Stromal cell of bone marrow (primary cell): ENCODE data around the gene MUL1.
"Not testable (repeated sequence)": the region's sequence is repeated elsewhere in the genome, so short reads cannot be mapped to it uniquely, and the experiment has no call there.

Source experiments
- DNase-seq: peaks from one replicate; pipeline ENCODE4 v3.0.0-alpha.2; 2012; ENCODE audit warnings: low read depth

MUL1 gene, protein sequence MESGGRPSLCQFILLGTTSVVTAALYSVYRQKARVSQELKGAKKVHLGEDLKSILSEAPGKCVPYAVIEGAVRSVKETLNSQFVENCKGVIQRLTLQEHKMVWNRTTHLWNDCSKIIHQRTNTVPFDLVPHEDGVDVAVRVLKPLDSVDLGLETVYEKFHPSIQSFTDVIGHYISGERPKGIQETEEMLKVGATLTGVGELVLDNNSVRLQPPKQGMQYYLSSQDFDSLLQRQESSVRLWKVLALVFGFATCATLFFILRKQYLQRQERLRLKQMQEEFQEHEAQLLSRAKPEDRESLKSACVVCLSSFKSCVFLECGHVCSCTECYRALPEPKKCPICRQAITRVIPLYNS

DNA sequence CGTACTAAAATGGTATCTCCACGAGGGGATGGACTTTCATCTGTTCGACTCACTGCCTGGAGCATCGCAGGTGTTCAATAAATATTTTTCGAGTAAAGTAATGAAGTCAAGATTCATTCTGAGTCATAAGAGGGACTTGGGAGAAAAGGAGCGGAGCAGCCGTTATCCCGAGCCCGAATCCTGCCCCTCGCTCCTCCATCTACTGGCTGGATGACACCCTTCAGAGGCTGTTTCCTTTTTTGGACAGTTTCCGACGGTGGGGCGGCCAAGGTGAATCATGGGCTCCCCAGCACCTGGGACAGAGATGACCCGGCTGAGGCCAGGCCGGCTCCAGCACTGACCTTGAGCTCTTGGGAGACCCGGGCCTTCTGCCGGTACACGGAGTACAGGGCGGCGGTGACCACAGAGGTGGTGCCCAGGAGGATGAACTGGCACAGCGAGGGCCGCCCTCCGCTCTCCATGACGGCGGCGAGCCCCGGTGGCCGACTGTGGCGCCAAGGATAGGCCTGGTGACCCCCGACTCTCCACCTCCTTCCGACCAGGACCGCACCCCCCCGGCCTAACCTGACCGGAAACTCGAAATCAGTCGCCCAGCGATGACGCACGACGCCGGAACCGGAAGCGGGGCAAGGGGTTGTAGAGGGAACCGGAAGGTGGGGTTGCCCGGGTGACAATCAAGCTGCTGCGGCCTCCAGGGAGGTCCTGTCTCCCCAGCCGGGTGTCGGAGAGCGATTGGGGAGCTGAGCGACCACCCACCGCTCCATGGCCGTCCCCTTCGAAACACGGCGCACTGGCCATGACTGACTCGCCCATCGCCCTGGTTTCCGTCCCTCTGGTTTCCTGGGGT, at the start of gene MUL1:
Gene MUL1 (minus strand): TSS at position 588 of the 847 bp plus-strand sequence. CDS start 127 bp downstream, at position 461.
- peak; percentile 88 for DNase-seq

DNA sequence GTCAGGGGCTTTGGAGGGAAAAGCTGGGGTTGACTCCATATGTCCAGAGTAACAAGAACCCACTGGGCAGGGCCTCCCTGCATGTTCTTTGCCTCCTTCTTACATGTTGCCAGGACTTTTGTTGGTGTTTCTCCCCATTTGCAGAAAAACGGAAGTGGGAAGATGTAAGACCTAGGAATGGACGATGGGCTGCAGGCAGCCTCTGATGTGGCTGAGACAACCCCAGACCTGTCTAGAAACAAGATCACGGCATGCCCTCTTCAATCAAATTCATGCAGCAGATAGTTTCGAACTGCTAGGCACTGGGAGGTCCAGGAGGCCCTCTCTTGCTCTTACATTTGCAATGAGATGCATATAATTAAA, 47.8 kb upstream of the MUL1 start:
- no peak for DNase-seq

DNA sequence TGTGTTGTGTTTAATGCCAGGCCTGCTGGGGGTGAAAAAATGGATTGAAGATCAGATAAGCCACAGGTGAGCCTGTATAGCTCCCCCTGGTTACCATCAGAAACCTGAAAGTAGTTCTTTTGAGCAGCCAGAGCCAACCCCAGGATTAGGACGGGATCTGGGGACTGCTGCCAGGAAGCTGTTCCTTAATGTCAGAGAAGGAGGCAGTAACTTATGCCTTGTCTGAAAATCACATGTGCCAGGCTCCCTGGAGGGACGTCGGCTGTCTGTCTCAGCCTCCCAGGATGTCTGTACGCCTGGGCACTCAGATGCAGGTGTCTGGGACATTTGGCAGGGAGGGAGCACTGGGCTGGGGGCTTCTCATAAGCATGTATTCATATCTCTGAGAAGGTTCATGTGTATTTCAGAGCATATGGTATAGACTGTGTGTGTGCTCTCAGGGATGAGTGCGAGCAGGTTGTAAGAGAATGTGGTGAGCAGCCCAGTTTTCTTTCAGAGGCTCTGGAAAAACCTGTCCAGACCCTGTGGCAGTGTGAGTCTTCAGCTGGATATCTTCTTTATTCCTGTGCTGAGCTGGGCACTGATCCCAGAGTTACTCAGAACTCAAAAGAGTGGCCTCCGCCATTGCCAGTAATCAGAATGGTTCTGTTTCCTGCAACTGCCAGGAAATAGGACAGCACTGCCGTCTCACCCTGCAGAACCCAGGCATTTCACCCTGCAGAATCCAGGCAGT, 47.2 kb upstream of the MUL1 start:
- no peak for DNase-seq

DNA sequence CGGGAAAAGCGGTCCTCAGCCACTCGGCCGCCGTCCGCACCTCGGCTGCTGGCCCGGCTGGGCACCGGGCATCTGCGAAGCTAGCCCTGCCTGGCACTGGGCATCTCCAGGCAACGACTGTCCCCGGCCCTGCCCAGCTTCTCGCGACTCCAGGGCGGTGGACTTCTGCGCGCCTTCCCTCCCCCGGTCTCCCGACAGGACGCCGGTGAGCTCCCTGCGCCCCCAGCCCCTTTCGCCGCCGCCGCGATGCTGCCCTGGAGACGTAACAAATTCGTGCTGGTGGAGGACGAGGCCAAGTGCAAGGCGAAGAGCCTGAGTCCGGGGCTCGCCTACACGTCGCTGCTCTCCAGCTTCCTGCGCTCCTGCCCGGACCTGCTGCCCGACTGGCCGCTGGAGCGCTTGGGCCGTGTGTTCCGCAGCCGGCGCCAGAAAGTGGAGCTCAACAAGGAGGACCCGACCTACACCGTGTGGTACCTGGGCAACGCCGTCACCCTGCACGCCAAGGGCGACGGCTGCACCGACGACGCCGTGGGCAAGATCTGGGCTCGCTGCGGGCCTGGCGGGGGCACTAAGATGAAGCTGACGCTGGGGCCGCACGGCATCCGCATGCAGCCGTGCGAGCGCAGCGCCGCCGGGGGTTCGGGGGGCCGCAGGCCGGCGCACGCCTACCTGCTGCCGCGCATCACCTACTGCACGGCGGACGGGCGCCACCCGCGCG, 44.9 kb upstream of the MUL1 start:
- no peak for DNase-seq

DNA sequence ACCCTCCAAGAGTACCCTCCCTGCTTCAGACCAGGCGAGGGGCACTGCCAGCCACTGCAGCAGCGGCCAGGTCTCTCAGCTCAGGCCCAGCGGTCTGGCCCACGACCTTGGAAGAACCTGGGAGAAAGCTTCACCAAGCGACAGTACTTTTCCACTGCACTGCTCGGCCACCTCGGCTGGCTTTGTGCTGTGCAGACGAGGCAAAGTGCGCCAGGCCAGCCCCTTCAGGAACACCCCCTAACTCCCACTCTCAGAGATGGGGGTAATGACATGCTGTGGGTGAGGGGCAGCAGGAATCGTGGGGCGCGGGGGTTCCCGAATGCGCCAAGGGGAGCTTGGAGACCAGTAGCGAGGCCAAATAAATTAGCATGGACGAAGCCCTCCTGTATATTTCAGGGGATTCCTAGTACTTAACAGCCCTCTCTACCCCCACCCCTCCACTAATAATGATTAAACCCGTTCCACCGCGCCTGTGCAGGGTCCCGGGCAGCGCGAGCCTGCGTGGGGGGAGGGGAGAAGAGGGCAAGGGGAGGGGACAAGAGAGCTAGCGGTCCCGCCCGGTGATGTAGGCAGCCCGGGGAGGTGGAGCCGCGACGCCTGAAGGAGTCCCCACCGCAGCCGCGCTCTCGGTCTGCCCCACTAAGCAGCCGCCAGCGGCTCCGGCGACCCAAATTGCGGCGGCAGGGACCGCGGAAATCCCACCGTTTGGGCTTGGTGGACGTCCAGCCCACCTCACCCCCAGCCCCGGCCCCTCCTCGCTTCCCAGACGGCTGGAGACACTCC, 44.2 kb upstream of the MUL1 start, which contains the start of gene FAM43B:
Gene FAM43B (plus strand): TSS at position 629 of the 783 bp plus-strand sequence. CDS start 401 bp downstream, outside the sequence.
- DNase-seq = no peak

DNA sequence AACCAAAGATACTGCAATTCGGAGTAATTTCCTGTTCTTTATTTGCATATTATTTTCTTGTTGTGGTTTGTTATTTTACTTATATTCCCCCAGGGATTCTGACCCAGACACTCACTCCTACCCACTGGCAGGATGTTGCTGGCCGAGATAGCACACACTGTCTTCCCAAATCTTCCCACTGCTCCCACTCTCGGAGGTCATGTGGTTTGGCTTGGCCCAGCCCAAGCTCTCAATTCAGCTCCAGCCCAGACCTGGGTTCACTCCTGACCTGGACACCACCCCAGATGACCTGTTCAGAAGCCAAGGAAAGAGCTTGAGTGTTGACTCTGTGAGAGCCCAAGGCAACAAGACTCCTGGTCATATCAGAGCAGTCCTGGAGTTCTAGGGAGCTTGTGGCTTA, 43.2 kb upstream of the MUL1 start:
- no peak for DNase-seq

DNA sequence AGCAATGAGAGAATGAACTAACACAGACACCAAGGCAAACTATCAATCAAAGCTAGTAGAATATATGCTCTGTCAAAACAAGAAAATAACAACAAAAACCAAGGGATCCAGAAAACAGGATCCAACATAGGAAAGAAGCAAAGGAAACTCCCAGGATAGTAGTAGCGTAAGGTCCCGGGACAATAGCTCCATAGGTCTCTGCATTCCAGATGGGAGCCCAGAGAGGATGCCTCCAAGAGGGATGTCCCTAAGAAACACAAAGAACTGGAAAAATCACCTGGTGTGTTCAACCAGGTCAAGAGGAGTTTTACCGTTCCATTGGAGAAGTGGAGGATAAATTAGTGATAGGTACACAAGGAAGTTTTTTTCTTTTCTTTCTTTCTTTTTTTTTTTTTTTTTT, 38.7 kb upstream of the MUL1 start:
- DNase-seq = no peak

DNA sequence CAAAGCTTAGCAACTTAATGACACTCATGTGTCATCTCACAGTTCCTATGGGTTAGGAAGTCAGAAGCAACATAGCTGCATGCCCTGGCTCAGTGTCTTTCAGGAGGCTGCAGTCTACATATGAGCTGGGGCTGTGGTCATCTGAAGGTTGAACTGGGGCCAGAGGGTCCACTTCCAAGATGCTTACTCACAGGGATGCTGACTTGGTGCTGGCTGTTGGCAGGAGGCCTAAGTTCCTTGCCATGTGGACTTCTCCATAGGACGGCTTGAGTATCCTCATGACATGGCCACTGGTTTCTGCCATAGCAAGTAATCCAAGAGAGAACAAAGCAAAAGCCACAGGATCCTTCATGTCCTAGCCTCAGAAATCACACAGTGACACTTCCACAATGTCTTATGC, 32.3 kb upstream of the MUL1 start:
- peak; percentile 40 for DNase-seq

DNA sequence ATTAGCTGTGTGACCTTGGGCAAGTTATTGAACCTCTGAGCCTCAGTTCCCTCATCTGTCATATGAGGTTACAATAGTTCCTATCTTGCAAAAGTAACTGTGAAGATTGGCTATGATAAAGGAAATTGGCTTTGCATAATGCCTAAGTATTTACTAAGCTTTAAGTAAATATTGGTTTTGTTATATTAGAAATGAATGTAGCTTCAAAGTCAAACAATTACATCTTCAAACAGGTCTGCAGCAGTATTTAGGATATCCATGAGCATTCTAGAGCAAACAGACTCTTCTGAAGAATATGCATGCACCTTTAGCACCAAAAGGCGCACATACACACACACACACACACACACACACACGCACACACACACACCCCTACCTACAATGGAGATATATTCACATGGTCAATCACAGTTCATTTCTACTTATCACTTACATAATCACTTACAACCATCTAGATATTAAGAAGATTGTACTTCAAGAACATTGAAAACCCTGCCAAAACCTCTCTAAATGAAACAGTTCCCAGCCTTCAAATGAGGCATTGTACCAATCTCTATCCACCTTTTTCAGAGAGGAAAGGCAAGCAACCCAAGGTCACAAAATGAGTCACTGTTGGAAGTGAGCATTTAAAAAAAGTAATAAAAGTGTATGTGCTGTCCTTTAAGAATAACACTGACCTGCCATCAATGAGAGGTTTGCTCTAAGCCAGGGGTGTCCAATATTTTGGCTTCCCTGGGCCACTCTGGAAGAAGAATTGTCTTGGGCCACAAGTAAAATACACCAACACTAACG, 31.0 kb upstream of the MUL1 start:
- no peak for DNase-seq

DNA sequence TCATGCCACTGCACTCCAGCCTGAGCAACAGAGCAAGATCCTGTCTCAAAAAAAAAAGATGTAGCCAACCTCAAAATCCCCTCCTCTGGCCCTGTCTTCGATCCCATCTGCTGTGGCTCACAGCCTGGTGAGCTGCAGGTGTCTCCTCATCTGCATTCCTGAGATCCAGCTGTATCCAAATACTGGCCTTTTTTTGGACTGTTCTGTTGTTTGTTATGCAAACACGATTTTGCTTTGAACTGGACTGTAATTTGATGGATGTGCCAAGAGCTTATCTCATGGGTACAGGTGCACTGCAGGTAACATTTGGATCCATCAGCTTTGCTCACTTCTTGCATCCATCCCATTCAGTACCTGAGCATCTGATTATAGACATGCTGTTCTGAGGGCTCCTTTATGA, 30.3 kb upstream of the MUL1 start:
- DNase-seq = no peak

DNA sequence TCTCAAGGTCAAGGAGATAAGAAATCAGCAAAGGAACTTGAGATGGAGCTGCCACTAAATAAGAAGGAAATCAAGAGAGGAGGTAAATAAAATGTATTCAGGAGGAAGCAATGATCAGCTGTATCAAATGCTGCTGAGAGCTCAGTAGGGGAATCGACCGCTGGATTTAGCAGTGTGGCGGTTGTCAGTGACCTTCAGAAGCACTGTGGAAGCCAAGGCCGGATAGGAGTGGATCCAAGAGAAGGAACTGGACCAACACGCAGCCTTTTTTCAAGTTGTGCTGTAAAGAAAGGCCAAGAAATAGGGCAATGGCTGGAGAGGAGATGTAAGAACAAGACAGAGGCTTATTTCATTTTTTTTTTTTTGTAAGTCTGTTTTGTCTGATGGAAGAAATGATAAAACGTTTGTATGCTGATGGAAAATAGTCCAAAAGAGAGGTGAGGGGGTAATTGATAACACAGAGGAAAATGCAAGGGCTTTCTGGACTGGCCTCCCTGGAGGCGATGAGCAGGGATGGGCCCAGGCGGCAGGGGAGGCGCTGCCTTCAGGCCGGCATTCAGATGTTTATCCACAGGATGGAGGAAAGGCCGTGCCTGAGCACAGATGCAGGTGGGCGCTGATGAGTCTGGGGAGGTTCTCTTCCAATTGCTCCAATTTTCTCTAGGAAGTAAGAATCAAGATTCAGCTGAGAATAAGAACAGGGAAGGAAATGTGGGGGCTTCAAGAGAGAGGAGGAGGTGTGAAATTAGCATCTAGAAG, 26.9 kb upstream of the MUL1 start:
- no peak for DNase-seq

DNA sequence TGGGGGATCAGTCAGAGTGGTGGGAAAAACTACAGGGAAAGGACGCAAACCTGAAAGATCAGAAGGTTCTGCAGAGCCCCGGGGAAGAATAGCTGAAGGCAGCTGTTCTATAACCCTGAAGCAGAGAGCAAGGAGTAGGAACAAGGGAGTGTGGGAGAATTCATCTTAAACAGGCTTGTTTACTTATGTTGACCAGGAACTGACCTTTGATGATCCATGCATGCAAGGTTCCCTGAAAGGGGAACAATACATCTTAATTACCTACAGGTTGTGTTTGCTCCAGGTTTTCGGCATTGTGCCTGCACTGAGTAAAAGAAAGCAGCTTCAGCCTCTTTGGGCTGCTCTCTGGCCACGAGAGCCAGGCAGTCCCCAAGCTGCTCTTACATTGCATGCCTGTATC, 25.7 kb upstream of the MUL1 start:
- DNase-seq = no peak

DNA sequence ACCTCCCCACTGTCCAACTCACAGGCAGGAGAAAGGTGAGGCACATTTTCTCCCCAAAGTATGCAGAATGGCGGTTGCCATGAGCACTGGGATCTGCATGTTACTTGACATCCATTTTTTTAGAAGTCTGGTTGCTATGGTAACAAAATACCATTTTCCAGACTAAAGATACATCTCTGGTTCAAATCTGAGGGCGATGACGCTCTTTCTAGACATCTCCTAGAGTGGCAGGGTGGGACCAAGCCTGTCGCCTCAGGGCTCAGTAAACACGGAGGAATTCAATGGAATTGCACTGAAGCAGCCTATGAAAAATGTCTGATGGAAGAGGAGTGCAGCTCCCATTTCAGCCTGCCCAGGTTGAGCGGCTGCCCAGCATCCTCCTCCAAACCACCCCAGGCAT, 22.9 kb upstream of the MUL1 start:
- DNase-seq = no peak

DNA sequence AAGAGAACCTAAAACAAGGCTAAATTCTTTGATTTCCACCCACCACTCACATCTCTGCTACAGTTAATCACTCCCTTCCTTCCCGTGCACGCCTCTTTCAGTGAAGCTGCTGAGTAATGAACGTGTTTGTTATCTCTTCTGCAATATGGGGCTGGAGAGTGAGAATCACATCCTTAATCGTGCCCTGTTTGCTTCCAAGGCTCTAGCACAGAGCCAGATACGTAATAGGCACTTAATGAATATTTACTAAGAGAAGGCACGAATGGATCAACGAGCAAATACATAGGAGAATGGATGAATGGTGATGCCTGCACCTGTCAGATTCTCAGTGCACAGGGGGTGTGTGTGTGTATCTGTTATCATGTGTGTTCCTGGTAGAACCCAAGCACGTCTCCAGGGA, 22.4 kb upstream of the MUL1 start:
- DNase-seq = no peak

DNA sequence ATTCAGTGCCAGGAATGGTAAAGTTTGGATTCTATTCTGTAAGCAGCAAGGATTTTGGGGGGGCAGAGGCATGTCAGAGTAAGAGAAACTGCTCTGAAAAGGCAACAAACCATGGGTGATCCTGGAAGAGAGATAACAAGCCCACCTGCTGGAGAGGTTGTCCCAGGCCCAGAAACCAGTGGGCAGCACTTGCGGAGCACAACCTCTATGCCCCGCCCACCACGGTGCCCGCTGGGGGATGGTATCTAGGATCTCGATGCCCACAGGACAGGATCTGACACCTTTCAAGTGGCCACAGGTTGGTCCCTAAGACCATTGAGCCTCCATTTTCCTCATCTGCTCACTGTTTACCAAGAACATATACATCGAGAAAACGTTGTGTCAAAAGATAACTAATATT, 20.3 kb upstream of the MUL1 start:
- no peak for DNase-seq

DNA sequence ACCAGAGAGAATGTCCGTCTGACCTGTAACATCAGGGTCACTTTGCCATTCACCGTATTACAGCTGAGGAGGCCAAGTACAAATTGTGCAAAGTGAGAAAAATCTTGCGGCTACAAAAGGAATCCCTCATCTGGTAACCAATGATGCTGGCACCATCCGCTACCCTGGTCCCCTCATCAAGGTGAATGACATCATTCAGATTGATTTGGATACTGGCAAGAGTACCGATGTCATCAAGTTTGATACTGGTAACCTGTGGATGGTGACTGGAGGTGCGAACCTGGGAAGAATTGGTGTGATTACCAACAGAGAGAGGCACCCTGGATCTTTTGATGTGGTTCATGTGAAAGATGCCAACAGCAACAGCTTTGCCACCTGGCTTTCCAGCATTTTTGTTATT, 18.3 kb upstream of the MUL1 start:
- no peak for DNase-seq

DNA sequence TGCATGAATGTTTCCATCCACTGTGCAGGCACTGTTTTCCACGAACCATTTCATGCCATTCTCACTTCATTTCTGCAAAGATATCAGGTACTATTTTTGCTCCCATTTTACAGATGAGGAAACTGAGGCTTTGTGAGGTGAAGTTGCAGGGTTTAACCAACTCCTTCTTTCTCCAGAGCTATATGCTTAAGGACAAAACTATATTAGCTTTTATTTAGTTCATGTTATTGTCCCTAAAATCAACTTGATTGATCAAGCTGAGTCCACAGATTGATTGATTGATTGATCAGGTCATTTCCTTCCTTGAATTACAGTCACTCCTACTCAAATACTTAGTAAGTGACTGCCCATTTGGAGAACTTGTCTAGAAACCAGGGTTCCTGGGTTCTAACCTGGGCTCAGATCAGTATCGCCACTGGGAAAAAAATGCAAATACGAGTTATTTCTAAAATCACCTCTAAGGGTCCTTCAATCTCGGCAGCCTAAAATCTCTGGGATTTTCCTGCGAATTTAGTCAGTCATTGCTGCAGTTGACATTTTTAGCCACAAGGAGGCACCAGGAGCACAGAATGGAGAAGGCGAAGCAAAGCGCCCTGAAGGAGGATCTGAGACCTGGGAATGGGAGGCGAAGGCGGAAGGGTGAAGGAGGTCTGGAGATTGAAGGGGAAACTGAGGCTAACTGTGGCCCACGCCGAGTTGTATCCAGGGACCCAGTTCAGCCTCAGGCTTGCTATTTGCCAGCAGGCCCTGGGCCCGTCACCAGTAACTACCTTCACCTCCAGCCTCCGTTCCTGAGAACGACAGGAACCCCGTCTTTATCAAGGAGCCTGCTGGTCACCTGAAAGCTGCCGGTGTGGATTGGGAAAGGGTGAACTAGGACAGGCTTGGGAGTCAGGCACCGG, 14.3 kb upstream of the MUL1 start:
- DNase-seq = peak; percentile 52

DNA sequence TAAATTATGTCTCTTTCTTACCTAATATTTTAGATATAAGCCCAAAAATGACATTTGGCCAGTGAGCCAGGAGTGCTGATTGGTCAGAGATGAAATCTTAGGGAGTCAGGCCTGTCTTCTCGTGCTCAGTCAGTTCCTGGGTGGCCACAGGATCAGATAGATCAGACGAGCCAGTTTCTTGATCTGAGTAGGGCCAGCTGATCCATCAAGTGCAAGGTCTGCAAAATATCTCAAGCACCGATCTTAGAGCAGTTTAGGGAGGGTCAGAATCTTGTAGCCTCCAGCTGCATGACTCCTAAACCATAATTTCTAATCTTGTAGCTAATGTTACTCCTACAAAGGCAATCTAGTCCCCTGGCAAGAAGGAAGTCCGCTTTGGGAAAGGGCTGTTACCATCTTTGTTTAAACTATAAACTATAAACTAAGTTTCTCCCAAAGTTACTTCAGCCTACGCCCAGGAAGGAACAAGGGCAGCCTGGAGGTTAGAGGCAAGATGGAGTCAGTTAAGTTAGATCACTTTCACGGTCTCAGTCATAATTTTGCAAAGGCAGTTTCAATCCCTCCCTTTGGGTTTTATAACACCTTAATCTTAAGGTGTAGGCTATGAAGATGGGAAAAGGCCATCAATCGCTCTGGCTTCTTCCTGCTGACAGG, 11.8 kb upstream of the MUL1 start:
- DNase-seq = not testable (repeated sequence)
